ENCODE results near the gene MCM5. TPM values are rescaled to one million over a fixed set of nuclear protein-coding genes. Genes with fewer than 3 reads are reported as not detected.

The MCM5 gene
- polyA plus RNA-seq, 3 donors, result 66.3 to 91.3 (median 82.8) TPM

- peak; percentile 88 for DNase-seq
Measured at GRCh38 chr22:35397095-35397904, 2.6 kb upstream of the MCM5 start.

- no peak for DNase-seq
Measured at GRCh38 chr22:35398591-35398973, 1.4 kb upstream of the MCM5 start.

DNA sequence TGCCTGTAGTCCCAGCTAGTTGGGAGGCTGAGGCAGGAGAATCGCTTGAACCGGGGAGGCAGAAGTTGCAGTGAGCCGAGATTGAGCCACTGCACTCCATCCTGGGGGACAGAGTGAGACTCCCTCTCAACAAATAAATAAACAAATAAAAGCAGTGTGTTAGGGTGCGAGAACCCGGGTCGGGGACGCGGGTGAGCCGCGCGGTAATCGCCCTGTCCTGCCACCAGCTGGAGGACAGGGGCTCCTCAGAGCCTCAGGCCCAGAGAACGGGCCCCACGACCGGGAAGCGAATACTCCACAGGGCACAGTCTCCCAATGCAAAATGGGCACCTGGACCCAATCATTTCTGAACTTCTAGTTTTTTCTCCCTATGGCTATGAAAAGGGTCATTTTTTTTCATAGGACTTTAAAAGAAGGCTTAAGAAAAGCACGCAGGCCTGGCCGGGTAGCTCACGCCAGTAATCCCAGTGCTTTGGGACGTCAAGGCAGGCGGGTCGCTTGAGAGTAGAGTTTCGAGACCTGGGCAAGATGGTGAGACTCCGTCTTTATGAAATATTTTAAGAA is 744 bp upstream of the MCM5 start:
- DNase-seq, result no peak

DNA sequence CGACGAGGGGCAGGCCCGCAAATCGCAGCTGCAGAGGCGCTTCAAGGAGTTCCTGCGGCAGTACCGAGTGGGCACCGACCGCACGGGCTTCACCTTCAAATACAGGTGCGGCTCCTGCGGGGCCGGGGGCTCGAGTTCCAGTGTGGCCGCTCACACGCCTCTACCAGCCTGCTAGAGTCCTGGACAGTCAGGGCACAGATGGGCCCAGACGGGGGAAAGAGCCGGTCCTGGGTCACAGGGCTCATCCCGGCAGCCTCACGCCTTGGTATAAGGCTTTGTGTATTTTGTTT is 506 bp downstream of the MCM5 start:
- DNase-seq, result no peak

GRCh38 chr22:35401863-35402262 is 1.9 kb downstream of the MCM5 start:
- DNase-seq, result no peak

DNA sequence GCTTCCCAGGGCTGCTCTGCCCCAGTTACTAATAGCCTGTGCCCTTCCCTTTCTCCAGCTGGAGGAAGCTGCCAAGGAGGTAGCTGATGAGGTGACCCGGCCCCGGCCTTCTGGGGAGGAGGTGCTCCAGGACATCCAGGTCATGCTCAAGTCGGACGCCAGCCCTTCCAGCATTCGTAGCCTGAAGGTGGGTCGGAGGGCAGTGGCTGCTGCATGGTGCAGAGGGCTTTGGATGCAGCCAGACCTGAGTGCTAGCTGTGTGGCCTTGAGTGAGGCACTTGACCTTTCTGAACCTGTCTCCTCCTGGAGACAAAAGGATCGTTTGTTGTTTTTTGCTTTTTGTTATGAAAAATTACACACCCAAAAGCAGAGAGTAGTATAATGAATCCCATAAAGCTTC is 3.4 kb downstream of the MCM5 start:
- no peak for DNase-seq

DNA sequence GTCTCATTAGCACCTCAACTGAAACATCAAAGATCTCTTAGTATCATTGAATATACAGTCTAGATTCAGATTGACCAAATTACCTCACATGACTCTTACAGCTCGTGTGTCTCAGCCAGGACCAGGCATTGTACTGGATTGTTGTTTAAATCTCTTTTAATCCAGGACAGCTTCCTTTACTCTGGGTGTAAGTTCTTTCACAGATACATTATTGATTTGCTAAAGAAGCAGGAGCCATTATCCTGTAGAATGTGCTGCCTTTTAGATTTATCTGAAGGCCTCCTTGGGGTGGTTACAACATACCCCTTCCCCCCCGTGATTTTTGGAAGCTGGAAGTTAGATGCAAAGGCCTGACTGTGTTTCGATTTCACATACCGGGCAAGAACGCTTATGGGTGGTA is 4.2 kb downstream of the MCM5 start:
- DNase-seq, result no peak

- no peak for DNase-seq
Measured at GRCh38 chr22:35406443-35406842, 6.5 kb downstream of the MCM5 start.

GRCh38 chr22:35407362-35407761 is 7.4 kb downstream of the MCM5 start:
- DNase-seq, result no peak

GRCh38 chr22:35409783-35410662 is 10.1 kb downstream of the MCM5 start:
- no peak for DNase-seq

GRCh38 chr22:35410663-35411034 is 10.7 kb downstream of the MCM5 start:
- no peak for DNase-seq

- DNase-seq, result no peak
Measured at GRCh38 chr22:35411102-35411501, 11.2 kb downstream of the MCM5 start.

DNA sequence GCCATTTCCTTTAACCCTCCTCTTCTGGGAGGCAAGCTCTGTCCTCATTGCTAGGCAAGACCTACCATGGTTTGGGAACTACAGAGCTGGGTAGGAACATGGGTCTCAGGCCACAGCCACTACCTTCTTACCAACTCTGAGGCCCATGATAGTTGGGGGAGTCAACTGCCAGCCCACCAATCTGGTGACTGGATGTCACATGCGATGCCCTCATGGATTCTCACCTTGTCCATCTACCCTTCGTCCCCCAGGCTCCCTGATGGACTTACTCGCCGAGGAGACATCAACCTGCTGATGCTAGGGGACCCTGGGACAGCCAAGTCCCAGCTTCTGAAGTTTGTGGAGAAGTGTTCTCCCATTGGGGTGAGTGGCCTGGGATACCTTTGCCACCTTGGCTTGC is 13.7 kb downstream of the MCM5 start:
- DNase-seq, result no peak

DNA sequence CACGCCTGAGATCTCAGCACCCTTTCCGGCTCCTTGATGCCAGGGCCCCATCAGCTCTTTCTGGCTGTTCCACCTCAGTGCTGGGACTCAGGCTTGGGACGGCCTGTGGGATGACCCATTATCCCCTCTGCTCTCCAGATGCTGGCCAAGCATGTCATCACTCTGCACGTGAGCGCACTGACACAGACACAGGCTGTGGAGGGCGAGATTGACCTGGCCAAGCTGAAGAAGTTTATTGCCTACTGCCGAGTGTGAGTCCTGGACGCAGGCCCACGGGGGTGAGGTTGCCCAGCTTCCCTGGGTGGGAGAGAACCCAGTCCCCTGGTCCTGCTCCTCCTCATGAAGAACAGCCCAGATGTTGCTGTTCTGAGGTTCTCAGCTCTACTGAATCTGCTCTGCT is 17.7 kb downstream of the MCM5 start:
- no peak for DNase-seq

DNA sequence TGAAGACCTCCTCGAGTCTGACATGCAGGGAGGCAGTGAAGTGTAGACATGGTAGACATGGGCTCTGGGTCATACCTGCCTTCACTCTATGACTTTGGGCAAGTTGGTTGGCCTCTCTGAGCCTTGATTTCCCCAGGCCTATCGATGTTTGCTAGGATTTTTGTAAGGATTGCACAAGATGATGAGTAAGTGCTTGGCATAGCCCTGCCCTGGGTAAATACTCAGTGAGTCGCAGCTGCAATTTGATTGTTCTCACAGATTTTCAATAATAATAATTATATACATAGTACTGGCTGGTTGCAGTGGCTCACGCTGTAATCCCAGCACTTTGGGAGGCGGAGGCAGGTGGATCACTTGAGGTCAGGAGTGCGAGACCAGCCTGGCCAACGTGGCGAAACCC is 18.1 kb downstream of the MCM5 start:
- no peak for DNase-seq

- DNase-seq, result no peak
Measured at GRCh38 chr22:35418731-35419130, 18.8 kb downstream of the MCM5 start.

DNA sequence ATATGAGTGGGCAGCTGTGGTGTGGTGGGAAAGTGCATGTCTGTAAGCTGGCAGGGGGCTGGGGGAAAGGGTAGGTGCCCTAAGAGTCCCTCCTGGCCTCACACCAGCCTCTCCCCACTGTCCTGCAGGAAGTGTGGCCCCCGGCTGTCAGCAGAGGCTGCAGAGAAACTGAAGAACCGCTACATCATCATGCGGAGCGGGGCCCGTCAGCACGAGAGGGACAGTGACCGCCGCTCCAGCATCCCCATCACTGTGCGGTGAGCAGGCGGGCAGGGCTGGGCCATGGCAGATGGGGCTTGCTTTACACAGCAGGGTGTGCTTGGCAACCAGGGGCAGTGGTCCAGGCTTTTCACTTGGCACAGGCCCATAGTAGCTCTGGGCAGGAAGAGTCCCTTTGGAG is 19.8 kb downstream of the MCM5 start:
- no peak for DNase-seq

- DNase-seq, result no peak
Measured at GRCh38 chr22:35421121-35421520, 21.2 kb downstream of the MCM5 start.

DNA sequence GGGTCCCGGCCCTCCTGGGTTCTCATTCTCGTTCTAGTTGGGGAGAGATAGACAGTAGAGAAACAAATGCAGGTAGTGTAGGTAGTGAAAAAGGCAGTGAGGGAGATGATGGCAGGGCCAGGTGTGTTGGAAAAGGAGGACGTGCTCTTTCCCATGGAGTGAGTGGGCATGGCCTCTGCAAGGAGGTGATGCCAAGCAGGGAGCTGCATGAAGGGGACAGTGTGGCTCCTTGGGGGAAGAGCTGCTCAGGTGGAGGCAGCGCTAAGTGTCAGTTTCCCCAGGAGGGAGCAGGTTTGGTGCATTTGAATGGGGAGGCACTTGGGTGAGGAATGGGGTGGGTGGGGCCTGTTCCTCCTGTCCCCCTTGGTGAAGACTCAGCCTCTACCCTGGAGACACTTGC is 22.2 kb downstream of the MCM5 start:
- no peak for DNase-seq

GRCh38 chr22:35422936-35423335 is 23.0 kb downstream of the MCM5 start:
- no peak for DNase-seq

GRCh38 chr22:35424081-35424480 is 24.1 kb downstream of the MCM5 start:
- DNase-seq, result no peak

DNA sequence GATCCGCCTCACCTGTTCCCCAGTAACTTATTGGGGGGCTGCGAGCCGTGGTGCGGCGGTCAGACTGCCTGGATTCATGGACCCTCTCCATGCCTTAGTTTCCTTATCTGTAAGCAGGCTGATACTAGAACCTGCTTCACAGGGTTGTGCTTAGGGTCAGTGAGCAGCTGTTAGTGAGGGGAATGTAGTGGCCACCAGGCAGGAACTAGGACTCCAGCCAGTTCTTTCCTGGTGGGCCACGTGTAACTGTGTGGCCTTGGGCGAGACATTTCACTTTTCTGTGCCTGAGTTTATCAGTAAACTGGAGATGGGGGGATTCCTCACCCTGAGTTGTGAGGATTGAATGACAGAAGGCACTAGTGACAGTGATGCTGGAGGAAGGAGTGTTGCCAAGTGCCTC is 24.8 kb downstream of the MCM5 start:
- DNase-seq, result no peak

- DNase-seq, result no peak
Measured at GRCh38 chr22:35425546-35425945, 25.6 kb downstream of the MCM5 start.
